GM20000 (cell line): ENCODE results near the gene POMT2.
"Not testable (repeated sequence)": the region's sequence is repeated elsewhere in the genome, so short reads cannot be mapped to it uniquely, and the experiment has no call there.

Experiments
- DNase-seq: peaks from one replicate; pipeline ENCODE4 v3.0.0; 2012; ENCODE audit warnings: low spot score
- CTCF ChIP-seq: IDR thresholded peaks from 2 replicates; pipeline ENCODE4 v1.5.1; 2012; ENCODE audit warnings: mild to moderate bottlenecking, control low read depth; ENCODE audit errors: extremely low read depth, missing control alignments

The POMT2 gene

GRCh38 chr14:77324289-77324688 lies 3.6 kb upstream of the POMT2 start:
- no peak for TF ChIP-seq CTCF
- no peak for DNase-seq

- TF ChIP-seq CTCF, result no peak
- no peak for DNase-seq
Measured at GRCh38 chr14:77323571-77323970, 2.9 kb upstream of the POMT2 start.

- DNase-seq, result no peak
- no peak for TF ChIP-seq CTCF
Measured at GRCh38 chr14:77322951-77323350, 2.3 kb upstream of the POMT2 start.

- no peak for TF ChIP-seq CTCF
- no peak for DNase-seq
Measured at GRCh38 chr14:77322250-77322902, 1.7 kb upstream of the POMT2 start.

- no peak for DNase-seq
Measured at GRCh38 chr14:77319422-77319821, 1.3 kb downstream of the POMT2 start.

GRCh38 chr14:77318756-77319155 lies 1.9 kb downstream of the POMT2 start:
- DNase-seq, result not testable (repeated sequence)

More at GRCh38 chr14:77319422-77319821, 1.3 kb downstream of the POMT2 start:
- no peak for TF ChIP-seq CTCF

- no peak for DNase-seq
- TF ChIP-seq CTCF, result no peak
Measured at GRCh38 chr14:77318006-77318553, 2.6 kb downstream of the POMT2 start.

GRCh38 chr14:77316872-77317301 lies 3.8 kb downstream of the POMT2 start:
- no peak for DNase-seq

More at GRCh38 chr14:77316872-77317301, 3.8 kb downstream of the POMT2 start:
- TF ChIP-seq CTCF, result no peak
